Astrocyte (in vitro differentiated cells and primary cell): Measurements from ENCODE around the gene ABCF1. TPM values are rescaled to one million over a fixed set of nuclear protein-coding genes. Genes with fewer than 3 reads are reported as not detected.

Experiments
- DNase-seq: peaks from one replicate; pipeline ENCODE4 v3.0.0-alpha.2; 2010; ENCODE audit warnings: low read depth
- FAIRE-seq: peaks from 2 replicates; lab custom pipeline; 2011; peaks lifted over from hg19 to GRCh38; lab: Jason Lieb, UNC
- H2AFZ ChIP-seq: 2 replicates; pipeline ENCODE4 v1.6.0; 2012; ENCODE audit warnings: low read depth, low read length, inconsistent platforms
- H3K27ac ChIP-seq: 2 replicates; pipeline ENCODE4 v1.5.1; 2011; ENCODE audit warnings: low read depth, low read length, inconsistent platforms
- H3K27me3 ChIP-seq: 2 replicates; pipeline ENCODE4 v1.6.0; 2011; ENCODE audit warnings: low read length, inconsistent platforms; ENCODE audit not compliant: insufficient read depth
- H3K36me3 ChIP-seq: 2 replicates; pipeline ENCODE4 v1.5.1; 2011; ENCODE audit warnings: low read length, inconsistent platforms; ENCODE audit not compliant: insufficient read depth
- H3K4me1 ChIP-seq: 2 replicates; pipeline ENCODE4 v1.5.1; 2011; ENCODE audit warnings: low read length, inconsistent platforms; ENCODE audit not compliant: insufficient read depth
- H3K4me2 ChIP-seq: 2 replicates; pipeline ENCODE4 v1.6.0; 2012; ENCODE audit warnings: low read length, inconsistent platforms
- H3K4me3 ChIP-seq: 2 replicates; pipeline ENCODE4 v1.5.1; 2011; ENCODE audit warnings: low read depth, mild to moderate bottlenecking, low read length, inconsistent platforms; ENCODE audit not compliant: insufficient read depth
- H3K79me2 ChIP-seq: 2 replicates; pipeline ENCODE4 v1.6.0; 2012; ENCODE audit warnings: mild to moderate bottlenecking, low read length, inconsistent platforms; ENCODE audit not compliant: insufficient read depth
- H3K9ac ChIP-seq: 2 replicates; pipeline ENCODE4 v1.6.0; 2012; ENCODE audit warnings: mild to moderate bottlenecking, low read length, inconsistent platforms
- H3K9me3 ChIP-seq: 2 replicates; pipeline ENCODE4 v1.5.1; 2012; ENCODE audit warnings: low read depth, mild to moderate bottlenecking, low read length, inconsistent platforms; ENCODE audit not compliant: insufficient read depth
- H4K20me1 ChIP-seq: 2 replicates; pipeline ENCODE4 v1.6.0; 2012; ENCODE audit warnings: low read length, inconsistent platforms; ENCODE audit not compliant: insufficient read depth
- H3K27ac Mint-ChIP-seq: one replicate; pipeline ENCODE4 v1.8.0; 2021; ENCODE audit warnings: mild to moderate bottlenecking, mixed read lengths; ENCODE audit not compliant: unreplicated experiment
- H3K27me3 Mint-ChIP-seq: one replicate; pipeline ENCODE4 v1.8.0; 2021; ENCODE audit warnings: low read depth, mixed read lengths; ENCODE audit not compliant: unreplicated experiment
- H3K36me3 Mint-ChIP-seq: one replicate; pipeline ENCODE4 v1.8.0; 2021; ENCODE audit warnings: low read depth, mixed read lengths; ENCODE audit not compliant: unreplicated experiment
- H3K4me1 Mint-ChIP-seq: one replicate; pipeline ENCODE4 v1.8.0; 2021; ENCODE audit warnings: low read depth, mixed read lengths; ENCODE audit not compliant: unreplicated experiment
- H3K4me3 Mint-ChIP-seq: one replicate; pipeline ENCODE4 v1.8.0; 2021; ENCODE audit warnings: mild to moderate bottlenecking, moderate library complexity, mixed read lengths; ENCODE audit not compliant: unreplicated experiment
- H3K9me3 Mint-ChIP-seq: one replicate; pipeline ENCODE4 v1.8.0; 2021; ENCODE audit warnings: mild to moderate bottlenecking, mixed read lengths; ENCODE audit not compliant: unreplicated experiment
- EZH2 ChIP-seq: IDR thresholded peaks from 2 replicates; pipeline ENCODE4 v1.6.1; 2012; ENCODE audit warnings: mild to moderate bottlenecking, low read length, inconsistent platforms; ENCODE audit not compliant: insufficient read depth
- total RNA-seq: library from RNA; stranded (reverse); gene quantifications from 2 replicates; pipeline ENCODE4 v1.2.1, GENCODE V29; 2021
- TF ChIP-seq, protein P1 (sequence below): IDR thresholded peaks from 2 replicates; pipeline ENCODE4 v1.5.1; 2011; ENCODE audit warnings: low read depth, mild to moderate bottlenecking, inconsistent platforms, low read length, moderate library complexity; ENCODE audit not compliant: insufficient read depth

ABCF1 gene
- total RNA-seq, 1 donor from 2014 or later: 60.3 TPM

DNA sequence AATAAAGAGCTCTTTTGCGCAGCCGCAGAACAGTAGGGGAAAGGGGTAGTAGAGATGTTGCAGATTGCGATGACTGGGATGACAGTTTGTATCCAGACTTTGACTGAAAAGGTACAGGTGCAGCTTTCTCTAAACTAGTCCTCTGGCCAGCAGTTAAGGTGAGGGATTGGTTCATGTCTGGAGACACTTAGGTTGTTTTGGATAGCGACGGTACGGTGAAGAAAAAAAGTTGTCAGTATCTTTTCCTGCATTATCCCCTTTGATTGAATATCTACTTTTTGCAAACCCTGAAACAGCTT is 13.6 kb upstream of the ABCF1 start:
- FAIRE-seq (no peak), DNase-seq (no peak)
- H3K9me3 ChIP-seq: no peaks in the 10 kb centered on the region
- H3K9me3 Mint-ChIP-seq: no peaks in the 10 kb centered on the region
- H3K36me3 Mint-ChIP-seq: peaks cover 13% of the 10 kb centered on the region
- H3K4me3 Mint-ChIP-seq: peak overlapping the region; percentile 97
- H3K4me3 ChIP-seq: peak overlapping the region; percentile 88
- peak overlapping the region; percentile 90 for H2AFZ ChIP-seq
- H3K4me1 ChIP-seq: peaks cover 14% of the 10 kb centered on the region
- peaks cover 51% of the 10 kb centered on the region for H3K79me2 ChIP-seq
- H3K4me2 ChIP-seq: peak overlapping the region; percentile 97
- peak overlapping the region; percentile 93 for H3K9ac ChIP-seq
- H3K4me1 Mint-ChIP-seq: peaks cover 9% of the 10 kb centered on the region
- no peaks in the 10 kb centered on the region for H3K27me3 Mint-ChIP-seq
- H3K27me3 ChIP-seq: no peaks in the 10 kb centered on the region
- peak overlapping the region; percentile 99 for H3K27ac Mint-ChIP-seq
- peaks cover 11% of the 10 kb centered on the region for H3K36me3 ChIP-seq
- TF ChIP-seq EZH2: no peak
- TF ChIP-seq, protein P1, sequence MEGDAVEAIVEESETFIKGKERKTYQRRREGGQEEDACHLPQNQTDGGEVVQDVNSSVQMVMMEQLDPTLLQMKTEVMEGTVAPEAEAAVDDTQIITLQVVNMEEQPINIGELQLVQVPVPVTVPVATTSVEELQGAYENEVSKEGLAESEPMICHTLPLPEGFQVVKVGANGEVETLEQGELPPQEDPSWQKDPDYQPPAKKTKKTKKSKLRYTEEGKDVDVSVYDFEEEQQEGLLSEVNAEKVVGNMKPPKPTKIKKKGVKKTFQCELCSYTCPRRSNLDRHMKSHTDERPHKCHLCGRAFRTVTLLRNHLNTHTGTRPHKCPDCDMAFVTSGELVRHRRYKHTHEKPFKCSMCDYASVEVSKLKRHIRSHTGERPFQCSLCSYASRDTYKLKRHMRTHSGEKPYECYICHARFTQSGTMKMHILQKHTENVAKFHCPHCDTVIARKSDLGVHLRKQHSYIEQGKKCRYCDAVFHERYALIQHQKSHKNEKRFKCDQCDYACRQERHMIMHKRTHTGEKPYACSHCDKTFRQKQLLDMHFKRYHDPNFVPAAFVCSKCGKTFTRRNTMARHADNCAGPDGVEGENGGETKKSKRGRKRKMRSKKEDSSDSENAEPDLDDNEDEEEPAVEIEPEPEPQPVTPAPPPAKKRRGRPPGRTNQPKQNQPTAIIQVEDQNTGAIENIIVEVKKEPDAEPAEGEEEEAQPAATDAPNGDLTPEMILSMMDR: no peak
- H4K20me1 ChIP-seq: peaks cover 16% of the 10 kb centered on the region
- peak overlapping the region; percentile 90 for H3K27ac ChIP-seq

DNA sequence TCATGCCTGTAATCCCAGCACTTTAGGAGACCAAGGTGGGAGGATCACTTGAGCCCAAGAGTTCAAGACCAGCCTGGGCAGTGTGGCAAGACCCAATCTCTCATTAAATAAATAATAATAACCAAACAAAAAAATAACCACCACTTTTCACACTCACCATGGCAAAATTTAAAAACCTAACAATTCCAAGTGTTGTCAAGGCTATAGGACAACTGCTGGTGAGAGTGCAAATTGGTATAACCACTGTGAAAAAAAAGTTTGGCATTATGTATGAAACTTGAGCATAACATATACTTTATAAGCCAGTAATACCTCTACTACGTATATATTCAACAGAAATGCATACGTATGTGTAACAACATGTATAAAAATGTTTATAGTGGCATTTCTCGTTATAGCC is 10.3 kb upstream of the ABCF1 start:
- Mint-ChIP-seq H3K9me3 (no peaks in the 10 kb centered on the region), H3K4me1 (peaks cover 6% of the 10 kb centered on the region), H3K4me3 (no peak overlapping the region), H3K27me3 (no peaks in the 10 kb centered on the region), H3K27ac (no peak overlapping the region), H3K36me3 (peaks cover 11% of the 10 kb centered on the region)
- peaks cover 9% of the 10 kb centered on the region for H3K4me1 ChIP-seq
- TF ChIP-seq, protein P1: no peak
- TF ChIP-seq EZH2: no peak
- peaks cover 12% of the 10 kb centered on the region for H3K36me3 ChIP-seq
- H3K4me2 ChIP-seq: no peak overlapping the region
- H3K27me3 ChIP-seq: no peaks in the 10 kb centered on the region
- no peak overlapping the region for H3K27ac ChIP-seq
- H4K20me1 ChIP-seq: peaks cover 16% of the 10 kb centered on the region
- no peak overlapping the region for H2AFZ ChIP-seq
- no peak for FAIRE-seq
- no peak overlapping the region for H3K9ac ChIP-seq
- peaks cover 29% of the 10 kb centered on the region for H3K79me2 ChIP-seq
- DNase-seq: no peak
- no peaks in the 10 kb centered on the region for H3K9me3 ChIP-seq
- H3K4me3 ChIP-seq: no peak overlapping the region

DNA sequence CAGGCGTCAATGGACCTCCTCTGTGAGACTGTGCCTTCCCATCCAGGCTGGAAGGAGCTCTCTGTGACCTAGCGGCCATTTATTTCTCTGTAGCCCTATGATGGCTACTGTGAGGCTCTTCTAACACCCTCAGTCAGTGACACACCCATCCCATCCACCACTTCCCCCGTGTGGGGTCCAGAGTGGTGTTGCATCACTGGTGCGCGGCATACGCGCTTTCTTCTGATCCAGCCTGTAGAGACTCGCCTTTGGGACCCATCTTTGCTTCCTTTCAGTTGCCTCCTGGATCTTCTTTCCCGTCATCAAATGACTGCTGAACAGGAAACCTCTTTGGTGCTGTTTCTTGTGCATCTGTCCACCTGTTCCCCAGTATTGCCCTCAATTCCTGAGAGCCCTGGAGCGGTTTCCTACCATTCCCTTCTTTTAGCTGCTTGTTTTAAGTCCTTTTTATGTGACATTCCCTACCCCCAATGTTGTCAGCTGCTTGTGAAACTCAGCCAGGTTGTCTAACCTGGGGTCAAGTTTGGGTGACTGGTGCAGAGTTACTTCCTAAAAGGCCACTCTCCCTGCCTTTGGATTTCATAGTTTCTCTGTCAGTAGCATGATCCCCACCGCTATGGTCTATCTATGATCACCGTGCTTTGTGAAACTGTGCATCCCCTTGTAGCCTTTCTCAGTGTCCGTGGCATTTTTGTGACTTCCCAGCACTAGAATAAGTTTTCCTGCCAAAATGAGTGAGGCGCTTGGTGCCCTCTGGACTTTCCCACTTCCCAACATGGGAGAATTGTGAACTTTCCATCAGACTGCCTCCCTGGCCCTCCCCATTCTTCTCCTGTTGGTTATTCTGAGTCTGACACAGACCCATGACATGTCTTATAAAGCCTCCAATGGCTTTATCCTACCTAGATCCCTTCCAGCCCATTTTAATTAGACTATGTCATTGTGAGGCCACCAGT is 8.5 kb upstream of the ABCF1 start:
- Mint-ChIP-seq H3K27ac (no peak overlapping the region), H3K4me3 (no peak overlapping the region), H3K9me3 (no peaks in the 10 kb centered on the region), H3K36me3 (peaks cover 11% of the 10 kb centered on the region), H3K27me3 (no peaks in the 10 kb centered on the region), H3K4me1 (peaks cover 4% of the 10 kb centered on the region)
- DNase-seq: no peak
- no peak overlapping the region for H3K27ac ChIP-seq
- H3K4me3 ChIP-seq: no peak overlapping the region
- peaks cover 14% of the 10 kb centered on the region for H4K20me1 ChIP-seq
- peaks cover 12% of the 10 kb centered on the region for H3K36me3 ChIP-seq
- TF ChIP-seq, protein P1: no peak
- no peak for TF ChIP-seq EZH2
- H3K9me3 ChIP-seq: no peaks in the 10 kb centered on the region
- peaks cover 21% of the 10 kb centered on the region for H3K79me2 ChIP-seq
- H3K4me1 ChIP-seq: peaks cover 4% of the 10 kb centered on the region
- no peaks in the 10 kb centered on the region for H3K27me3 ChIP-seq
- no peak for FAIRE-seq
- H2AFZ ChIP-seq: no peak overlapping the region
- no peak overlapping the region for H3K9ac ChIP-seq
- no peak overlapping the region for H3K4me2 ChIP-seq
